Keratinocyte (primary cell): ENCODE results near the gene ULK4. TPM values are rescaled to one million over a fixed set of nuclear protein-coding genes. Genes with fewer than 3 reads are reported as not detected.

ENCODE experiments used
- DNase-seq: peaks from one replicate; pipeline ENCODE4 v3.0.0-alpha.2; 2011; ENCODE audit warnings: low read depth, missing footprints, low spot score
- FAIRE-seq: peaks from 2 replicates; lab custom pipeline; 2011; peaks lifted over from hg19 to GRCh38; lab: Jason Lieb, UNC
- H2AFZ ChIP-seq: 2 replicates; pipeline ENCODE4 v1.6.0; 2012; ENCODE audit warnings: low read length, control low read depth, inconsistent platforms; ENCODE audit not compliant: control insufficient read depth
- H3K27ac ChIP-seq: 2 replicates; pipeline ENCODE4 v1.5.1; 2011; ENCODE audit warnings: low read length; ENCODE audit not compliant: control insufficient read depth, insufficient read depth
- H3K27me3 ChIP-seq: 3 replicates; pipeline ENCODE4 v1.6.0; 2011; ENCODE audit warnings: low read length; ENCODE audit not compliant: control insufficient read depth, insufficient read depth; ENCODE audit errors: extremely low read depth
- H3K36me3 ChIP-seq, 2 experiments: 2 replicates in 1 of 2; 3 replicates in 1 of 2; pipeline ENCODE4 v1.5.1; 2011; ENCODE audit warnings: low read length in 2 of 2, mild to moderate bottlenecking in 1 of 2; ENCODE audit not compliant: control insufficient read depth in 2 of 2, insufficient read depth in 2 of 2; ENCODE audit errors: extremely low read depth in 1 of 2
- H3K4me1 ChIP-seq: 3 replicates; pipeline ENCODE4 v1.5.1; 2011; ENCODE audit warnings: low read length; ENCODE audit not compliant: control insufficient read depth, insufficient read depth; ENCODE audit errors: extremely low read depth
- H3K4me2 ChIP-seq: 3 replicates; pipeline ENCODE4 v1.6.0; 2011; ENCODE audit warnings: low read depth, low read length; ENCODE audit not compliant: control insufficient read depth, insufficient read depth; ENCODE audit errors: extremely low read depth
- H3K4me3 ChIP-seq, 3 experiments: fragments of 200-600 bp in 1 of 3; sonication (generic) in 1 of 3; 2 replicates in 2 of 3; 3 replicates in 1 of 3; pipeline ENCODE4 v1.5.1; 2011 to 2016; ENCODE audit warnings: low read length in 3 of 3, mild to moderate bottlenecking in 3 of 3, control low read depth in 2 of 3, inconsistent platforms in 1 of 3, low read depth in 1 of 3, mixed read lengths in 1 of 3, mixed run types in 1 of 3, moderate library complexity in 1 of 3; ENCODE audit not compliant: control insufficient read depth in 2 of 3, insufficient read depth in 2 of 3; ENCODE audit errors: extremely low read depth in 1 of 3
- H3K79me2 ChIP-seq: 2 replicates; pipeline ENCODE4 v1.6.0; 2012; ENCODE audit warnings: low read length; ENCODE audit not compliant: control insufficient read depth, insufficient read depth
- H3K9ac ChIP-seq: 3 replicates; pipeline ENCODE4 v1.6.0; 2011; ENCODE audit warnings: low read length; ENCODE audit not compliant: control insufficient read depth, insufficient read depth; ENCODE audit errors: extremely low read depth
- H3K9me1 ChIP-seq: 3 replicates; pipeline ENCODE4 v1.6.0; 2011; ENCODE audit warnings: low read length; ENCODE audit not compliant: control insufficient read depth, insufficient read depth; ENCODE audit errors: extremely low read depth
- H3K9me3 ChIP-seq: 2 replicates; pipeline ENCODE4 v1.5.1; 2012; ENCODE audit warnings: low read depth, low read length; ENCODE audit not compliant: control insufficient read depth
- H4K20me1 ChIP-seq: 3 replicates; pipeline ENCODE4 v1.6.0; 2011; ENCODE audit warnings: low read length; ENCODE audit not compliant: control insufficient read depth, insufficient read depth; ENCODE audit errors: extremely low read depth
- CTCF ChIP-seq, 3 experiments: IDR thresholded peaks in 1 of 3; conservative IDR thresholded peaks in 1 of 3; optimal IDR thresholded peaks in 1 of 3; 2 replicates in 2 of 3; 3 replicates in 1 of 3; pipeline versions ENCODE3 to v1.5.1; 2011; ENCODE audit warnings: low read length in 3 of 3, mild to moderate bottlenecking in 3 of 3, moderate library complexity in 2 of 3, control low read depth in 1 of 3, inconsistent platforms in 1 of 3; ENCODE audit not compliant: insufficient read depth in 2 of 3; ENCODE audit errors: extremely low read depth in 1 of 3
- EZH2 ChIP-seq: IDR thresholded peaks from one replicate; pipeline ENCODE4 v1.6.1; 2012; ENCODE audit warnings: inconsistent platforms, mild to moderate bottlenecking, low read length, moderate library complexity
- dilution Hi-C: fragments of 300-500 bp; cut with MboI; formaldehyde crosslinking; loops from one replicate; pipeline ENCODE4 v1.7.0; 2020; ENCODE audit warnings: low sequenced_read_pairs; ENCODE audit not compliant: extremely low pct_ligation_motif_present
- polyA plus RNA-seq, 5 experiments: library from polyadenylated mRNA; depleted of rRNA in 3 of 5; stranded (reverse) in 3 of 5; stranded (forward) in 1 of 5; unstranded in 1 of 5; fragments of >200 nt; gene quantifications; 1 replicate in 1 of 5; 2 replicates in 3 of 5; 3 replicates in 1 of 5; pipeline versions ENCODE4 v1.2.1 to v1.2.3, GENCODE V29; 2011 to 2012; ENCODE audit warnings: missing spikeins in 2 of 5, low read depth in 1 of 5, low replicate concordance in 1 of 5

ULK4 gene
- polyA plus RNA-seq, 1 donor (not counting 4 experiments of a cell fraction or from before 2014, with no cell fraction given) = 6.1 TPM

- Histone ChIP-seq H3K9me1 (no peaks in the 10 kb centered on the region), H3K27me3 (no peaks in the 10 kb centered on the region), H3K9ac (no peak overlapping the region), H3K4me2 (no peak overlapping the region), H3K4me3 (no peak overlapping the region), H4K20me1 (no peaks in the 10 kb centered on the region), H3K9me3 (no peaks in the 10 kb centered on the region), H3K36me3 (no peaks in the 10 kb centered on the region), H3K79me2 (no peaks in the 10 kb centered on the region), H3K27ac (no peak overlapping the region), H3K4me1 (no peaks in the 10 kb centered on the region), H2AFZ (no peak overlapping the region)
- FAIRE-seq = no peak
- no peak for DNase-seq
- dilution Hi-C loops = no loop called here
- TF ChIP-seq EZH2 = no peak
- TF ChIP-seq CTCF (optimal IDR thresholded peaks at IDR 0.05 in 1 of 3, IDR thresholded peaks at IDR 0.05 in 1 of 3, conservative IDR thresholded peaks at IDR 0.05 in 1 of 3; ENCODE audit: extremely low read depth in 1 of 3, insufficient read depth in 2 of 3, low read length in 3 of 3) = no peak
Measured at GRCh38 chr3:41819236-41819635, 142.7 kb downstream of the ULK4 start.

DNA sequence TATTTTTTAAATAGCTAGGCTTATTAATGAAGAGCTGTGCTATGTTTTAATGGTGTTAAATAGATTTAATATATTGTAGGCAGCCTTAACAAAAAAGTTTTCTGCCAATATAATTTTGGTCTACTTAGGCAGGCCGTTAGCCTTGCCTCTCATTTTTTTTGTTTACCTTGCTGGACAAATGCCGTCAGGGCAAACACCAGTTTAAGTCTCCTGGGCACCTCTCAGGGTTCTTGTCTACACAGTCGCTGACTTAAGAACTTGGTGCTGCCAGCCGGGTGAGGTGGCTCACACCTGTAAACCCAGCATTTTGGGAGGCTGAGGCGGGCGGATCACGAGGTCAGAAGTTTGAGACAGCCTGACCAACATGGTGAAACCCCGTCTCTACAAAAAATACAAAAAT lies 153.3 kb downstream of the ULK4 start:
- no peak for FAIRE-seq
- no peak overlapping the region for H3K27ac ChIP-seq

More for the DNA sequence above, 153.3 kb downstream of the ULK4 start:
- H3K4me3 ChIP-seq = no peak overlapping the region
- dilution Hi-C loops = no loop called here
- no peaks in the 10 kb centered on the region for H3K36me3 ChIP-seq
- H3K9me1 ChIP-seq = no peaks in the 10 kb centered on the region
- no peaks in the 10 kb centered on the region for H3K27me3 ChIP-seq
- H3K9ac ChIP-seq = no peak overlapping the region
- no peak overlapping the region for H2AFZ ChIP-seq
- TF ChIP-seq EZH2 (no peak), CTCF (optimal IDR thresholded peaks at IDR 0.05 in 1 of 3, IDR thresholded peaks at IDR 0.05 in 1 of 3, conservative IDR thresholded peaks at IDR 0.05 in 1 of 3; ENCODE audit: extremely low read depth in 1 of 3, insufficient read depth in 2 of 3, low read length in 3 of 3) (no peak)
- H3K4me2 ChIP-seq = no peak overlapping the region
- DNase-seq = no peak
- no peaks in the 10 kb centered on the region for H4K20me1 ChIP-seq
- no peaks in the 10 kb centered on the region for H3K9me3 ChIP-seq
- no peaks in the 10 kb centered on the region for H3K4me1 ChIP-seq
- H3K79me2 ChIP-seq = no peaks in the 10 kb centered on the region
